ENCODE data around the gene NFKBIE. TPM values are rescaled to one million over a fixed set of nuclear protein-coding genes. Genes with fewer than 3 reads are reported as not detected.

Gene NFKBIE
- total and polyA plus RNA-seq, 2 of the 13 experiments (the other 11 are each of a cell fraction or from before 2014, with no cell fraction given), result 6.7 to 14.5 TPM

DNA sequence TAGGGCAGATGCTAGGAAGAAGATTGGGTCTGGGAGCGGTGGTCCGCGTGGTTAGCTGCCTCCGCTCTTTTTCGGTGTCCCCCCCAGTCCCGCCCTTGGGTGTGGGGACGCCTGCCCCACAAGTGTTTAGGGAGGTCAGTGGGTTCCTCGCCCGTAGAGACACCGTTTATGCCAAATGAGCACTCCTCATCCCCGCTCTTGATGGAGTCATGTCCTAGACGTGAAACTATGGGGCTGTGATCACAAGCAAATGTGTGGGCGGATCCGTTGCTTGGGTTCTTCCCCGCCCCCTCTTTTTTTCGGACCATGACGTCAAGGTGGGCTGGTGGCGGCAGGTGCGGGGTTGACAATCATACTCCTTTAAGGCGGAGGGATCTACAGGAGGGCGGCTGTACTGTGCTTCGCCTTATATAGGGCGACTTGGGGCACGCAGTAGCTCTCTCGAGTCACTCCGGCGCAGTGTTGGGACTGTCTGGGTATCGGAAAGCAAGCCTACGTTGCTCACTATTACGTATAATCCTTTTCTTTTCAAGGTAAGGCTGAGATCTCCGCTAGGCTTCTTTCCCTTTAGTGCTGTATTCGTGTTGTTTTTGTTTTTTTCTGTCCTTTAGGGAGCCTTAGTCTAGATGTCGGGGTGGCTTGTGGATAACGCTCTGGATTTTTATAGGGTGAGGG lies 18.6 kb downstream of the NFKBIE start, which contains the start of gene HSP90AB1 (continued):
- TF ChIP-seq ZFAT (CRISPR knock-in tag; conservative IDR thresholded peaks at IDR 0.05) (peak; percentile 86), ZBTB43 (CRISPR knock-in tag; conservative IDR thresholded peaks at IDR 0.05) (peak; percentile 73; the same call in 1 of the 2 replicates), ZNF777 (CRISPR knock-in tag; IDR thresholded peaks at IDR 0.05) (peak; percentile 63), ZBTB37 (CRISPR knock-in tag; IDR thresholded peaks at IDR 0.05) (no peak), ZNF780A (CRISPR knock-in tag; IDR thresholded peaks at IDR 0.05) (peak; percentile 22; the same call in 1 of the 2 replicates), ZNF280B (CRISPR knock-in tag; IDR thresholded peaks at IDR 0.05; ENCODE audit: borderline replicate concordance) (no peak), NR2C2 (CRISPR knock-in tag; IDR thresholded peaks at IDR 0.05; ENCODE audit: borderline replicate concordance) (no peak; the same call in 1 of the 2 replicates), HNRNPK (IDR thresholded peaks at IDR 0.05; ENCODE audit: low read depth, low read length, poor library complexity, severe bottlenecking) (no peak), ZNF431 (CRISPR knock-in tag; IDR thresholded peaks at IDR 0.05; ENCODE audit: borderline replicate concordance, low read depth) (no peak; the same call in 1 of the 2 replicates), ZNF337 (CRISPR knock-in tag; IDR thresholded peaks at IDR 0.05; ENCODE audit: borderline replicate concordance, low read depth) (no peak), ZNF607 (CRISPR knock-in tag; IDR thresholded peaks at IDR 0.05; ENCODE audit: borderline replicate concordance) (0 out of 2 replicates have a peak, but pooled peaks have one; percentile 35), RBFOX2 (IDR thresholded peaks at IDR 0.05; ENCODE audit: low read depth, low read length) (peak; percentile 2; the same call in 1 of the 2 replicates), ZNF296 (CRISPR knock-in tag; conservative IDR thresholded peaks at IDR 0.05) (peak; percentile 18; the same call in 1 of the 2 replicates), HIVEP1 (CRISPR knock-in tag; IDR thresholded peaks at IDR 0.05) (0 out of 2 replicates have a peak, but pooled peaks have one; percentile 4), ARNT2 (CRISPR knock-in tag; IDR thresholded peaks at IDR 0.05; ENCODE audit: low read depth) (no peak; the same call in 1 of the 2 replicates), ZSCAN29 (CRISPR knock-in tag; conservative IDR thresholded peaks at IDR 0.05) (peak; percentile 21; the same call in 1 of the 2 replicates), ELF1 (CRISPR knock-in tag; IDR thresholded peaks at IDR 0.05) (no peak), SALL1 (CRISPR knock-in tag; IDR thresholded peaks at IDR 0.05) (peak; percentile 70), RFXAP (CRISPR knock-in tag; IDR thresholded peaks at IDR 0.05; ENCODE audit: borderline replicate concordance) (peak; percentile 82; the same call in 1 of the 2 replicates), AHR (CRISPR knock-in tag; IDR thresholded peaks at IDR 0.05) (peak; percentile 67), KLF12 (CRISPR knock-in tag; IDR thresholded peaks at IDR 0.05; ENCODE audit: borderline replicate concordance) (peak; percentile 79; the same call in 1 of the 2 replicates), CAMTA2 (CRISPR knock-in tag; IDR thresholded peaks at IDR 0.05; ENCODE audit: borderline replicate concordance) (0 out of 2 replicates have a peak, but pooled peaks have one; percentile 1), RFX3 (CRISPR knock-in tag; IDR thresholded peaks at IDR 0.05) (peak; percentile 29; the same call in 1 of the 2 replicates)
- TF ChIP-seq, protein P1, sequence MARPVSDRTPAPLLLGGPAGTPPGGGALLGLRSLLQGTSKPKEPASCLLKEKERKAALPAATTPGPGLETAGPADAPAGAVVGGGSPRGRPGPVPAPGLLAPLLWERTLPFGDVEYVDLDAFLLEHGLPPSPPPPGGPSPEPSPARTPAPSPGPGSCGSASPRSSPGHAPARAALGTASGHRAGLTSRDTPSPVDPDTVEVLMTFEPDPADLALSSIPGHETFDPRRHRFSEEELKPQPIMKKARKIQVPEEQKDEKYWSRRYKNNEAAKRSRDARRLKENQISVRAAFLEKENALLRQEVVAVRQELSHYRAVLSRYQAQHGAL (CRISPR knock-in tag; IDR thresholded peaks at IDR 0.05; ENCODE audit: not compliant biosample characterization), result peak; percentile 92

Data from HepG2 (cell line).